ENCODE results near the gene SAT2. TPM values are rescaled to one million over a fixed set of nuclear protein-coding genes. Genes with fewer than 3 reads are reported as not detected.

Gene SAT2
- total RNA-seq, result 10 to 100 TPM; 38.4 to 79.4 (median 60.4) TPM

- Histone ChIP-seq H3K27ac (peak within 1 kb of the TSS; percentile 93 to 99 (median 96)), H3K27me3 (no peaks in the 10 kb centered on the region), H3K36me3 (peaks cover 0 to 9% of the 10 kb centered on the region in 2 donors), H3K4me1 (peaks cover 8 to 10% of the 10 kb centered on the region in 2 donors), H3K9me3 (no peaks in the 10 kb centered on the region), H3K4me3 (peak within 1 kb of the TSS; percentile 74 to 90 (median 80))
- in situ Hi-C loops (cut with MboI; ENCODE audit: low sequenced_read_pairs in 4 of 4) (loop anchor here in 3 of 4 donors (5.0 kb wide), 2 partner anchors 55 to 60 kb away; partner anchors contain the start of genes TP53 (in 2 of the 3) and WRAP53 (in 2 of the 3)), intact Hi-C loops (cut with DNase I; ENCODE audit: low total_unique reads) (loop anchor here (1.0 to 5.0 kb wide), 3 partner anchors 12 to 205 kb away; partner anchors contain the start of genes KDM6B and WRAP53)
- ATAC-seq, result peak; percentile 97 to 98
- DNase-seq, result peak; percentile 96 to 98
- TF ChIP-seq, protein P1, sequence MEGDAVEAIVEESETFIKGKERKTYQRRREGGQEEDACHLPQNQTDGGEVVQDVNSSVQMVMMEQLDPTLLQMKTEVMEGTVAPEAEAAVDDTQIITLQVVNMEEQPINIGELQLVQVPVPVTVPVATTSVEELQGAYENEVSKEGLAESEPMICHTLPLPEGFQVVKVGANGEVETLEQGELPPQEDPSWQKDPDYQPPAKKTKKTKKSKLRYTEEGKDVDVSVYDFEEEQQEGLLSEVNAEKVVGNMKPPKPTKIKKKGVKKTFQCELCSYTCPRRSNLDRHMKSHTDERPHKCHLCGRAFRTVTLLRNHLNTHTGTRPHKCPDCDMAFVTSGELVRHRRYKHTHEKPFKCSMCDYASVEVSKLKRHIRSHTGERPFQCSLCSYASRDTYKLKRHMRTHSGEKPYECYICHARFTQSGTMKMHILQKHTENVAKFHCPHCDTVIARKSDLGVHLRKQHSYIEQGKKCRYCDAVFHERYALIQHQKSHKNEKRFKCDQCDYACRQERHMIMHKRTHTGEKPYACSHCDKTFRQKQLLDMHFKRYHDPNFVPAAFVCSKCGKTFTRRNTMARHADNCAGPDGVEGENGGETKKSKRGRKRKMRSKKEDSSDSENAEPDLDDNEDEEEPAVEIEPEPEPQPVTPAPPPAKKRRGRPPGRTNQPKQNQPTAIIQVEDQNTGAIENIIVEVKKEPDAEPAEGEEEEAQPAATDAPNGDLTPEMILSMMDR (IDR thresholded peaks at IDR 0.05 in 4 of 5, conservative IDR thresholded peaks at IDR 0.05 in 1 of 5), result no peak
- peak; percentile 79 to 91 for TF ChIP-seq POLR2A (IDR thresholded peaks at IDR 0.05)
Measured at GRCh38 chr17:7627250-7628121, at the start of gene SAT2. Gene SAT2 (minus strand): TSS chr17:7627821. CDS start chr17:7627635, 186 bp downstream.

DNA sequence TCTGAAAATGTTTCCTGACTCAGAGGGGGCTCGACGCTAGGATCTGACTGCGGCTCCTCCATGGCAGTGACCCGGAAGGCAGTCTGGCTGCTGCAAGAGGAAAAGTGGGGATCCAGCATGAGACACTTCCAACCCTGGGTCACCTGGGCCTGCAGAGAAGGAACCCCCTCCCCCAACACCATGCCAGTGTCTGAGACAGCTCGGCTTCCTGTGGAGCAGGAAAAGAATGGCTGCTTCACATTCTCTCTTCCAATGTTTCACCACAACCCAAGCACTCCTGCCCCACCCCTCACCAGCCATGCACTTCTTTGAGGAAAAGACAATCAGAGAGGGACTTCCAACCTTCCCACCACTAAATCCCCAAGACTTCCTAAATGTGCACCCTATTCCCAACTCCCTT, 48.9 kb upstream of the SAT2 start:
- Histone ChIP-seq H3K27me3 (no peaks in the 10 kb centered on the region), H3K9me3 (no peaks in the 10 kb centered on the region), H3K4me1 (no peaks in the 10 kb centered on the region), H3K4me3 (no peak overlapping the region), H3K27ac (no peak overlapping the region), H3K36me3 (peaks cover 5 to 44% of the 10 kb centered on the region in 2 donors)
- intact Hi-C loops (cut with DNase I; ENCODE audit: low total_unique reads) (no loop called here), in situ Hi-C loops (cut with MboI; ENCODE audit: low sequenced_read_pairs in 4 of 4) (loop anchor here in 2 of 4 donors (25.0 kb wide), 1 partner anchor 164 kb away; no protein-coding TSS in a partner anchor)
- no peak for TF ChIP-seq POLR2A (IDR thresholded peaks at IDR 0.05)
- TF ChIP-seq, protein P1 (IDR thresholded peaks at IDR 0.05 in 4 of 5, conservative IDR thresholded peaks at IDR 0.05 in 1 of 5), result no peak
- no peak for ATAC-seq
- DNase-seq, result no peak

- in situ Hi-C loops (cut with MboI; ENCODE audit: low sequenced_read_pairs in 4 of 4), result loop anchor here in 2 of 4 donors (25.0 kb wide), 1 partner anchor 163 kb away; no protein-coding TSS in a partner anchor
- no peak overlapping the region for H3K4me3 ChIP-seq
- TF ChIP-seq POLR2A (IDR thresholded peaks at IDR 0.05), result no peak
- TF ChIP-seq, protein P1 (IDR thresholded peaks at IDR 0.05 in 4 of 5, conservative IDR thresholded peaks at IDR 0.05 in 1 of 5), result no peak
- DNase-seq (no peak), ATAC-seq (no peak)
- no peaks in the 10 kb centered on the region for H3K27me3 ChIP-seq
- H3K36me3 ChIP-seq, result peaks cover 5 to 60% of the 10 kb centered on the region in 2 donors
- no peaks in the 10 kb centered on the region for H3K4me1 ChIP-seq
- intact Hi-C loops (cut with DNase I; ENCODE audit: low total_unique reads), result no loop called here
- no peak overlapping the region for H3K27ac ChIP-seq
- H3K9me3 ChIP-seq, result no peaks in the 10 kb centered on the region
Measured at GRCh38 chr17:7674934-7675333, 47.3 kb upstream of the SAT2 start.

GRCh38 chr17:7673239-7673638, 45.6 kb upstream of the SAT2 start:
- H3K9me3 ChIP-seq, result no peaks in the 10 kb centered on the region
- H3K4me3 ChIP-seq, result no peak overlapping the region
- in situ Hi-C loops (cut with MboI; ENCODE audit: low sequenced_read_pairs in 4 of 4), result no loop called here
- no peaks in the 10 kb centered on the region for H3K4me1 ChIP-seq
- intact Hi-C loops (cut with DNase I; ENCODE audit: low total_unique reads), result no loop called here
- DNase-seq (no peak), ATAC-seq (no peak)
- no peak for TF ChIP-seq POLR2A (IDR thresholded peaks at IDR 0.05)
- TF ChIP-seq, protein P1 (IDR thresholded peaks at IDR 0.05 in 4 of 5, conservative IDR thresholded peaks at IDR 0.05 in 1 of 5), result peak in 1 of 5 experiments; percentile 7
- H3K36me3 ChIP-seq, result peaks cover 5 to 73% of the 10 kb centered on the region in 2 donors
- H3K27ac ChIP-seq, result no peak overlapping the region
- no peaks in the 10 kb centered on the region for H3K27me3 ChIP-seq

Measured in gastrocnemius medialis (tissue), 4 donors.